VCaP (cell line): ENCODE results near the gene TEDC2.

Experiments used
- H3K27ac ChIP-seq: fragments of 450-650 bp; 2 replicates; pipeline ENCODE4 v1.5.1; 2017
- CTCF ChIP-seq: fragments of 450-650 bp; conservative IDR thresholded peaks from 2 replicates; pipeline ENCODE4 v1.5.1; 2017; ENCODE audit warnings: mild to moderate bottlenecking, moderate library complexity

Gene TEDC2

GRCh38 chr16:2468725-2469398 lies 9.0 kb downstream of the TEDC2 start:
- no peak for TF ChIP-seq CTCF
- peak overlapping the region; percentile 81 for H3K27ac ChIP-seq

- H3K27ac ChIP-seq: peak overlapping the region; percentile 81
- TF ChIP-seq CTCF: no peak
Observed at GRCh38 chr16:2469399-2470233, 9.7 kb downstream of the TEDC2 start.

- TF ChIP-seq CTCF: no peak
- no peak overlapping the region for H3K27ac ChIP-seq
Observed at GRCh38 chr16:2470234-2470601, 10.3 kb downstream of the TEDC2 start.

- peak overlapping the region; percentile 45; the same call in 1 of the 2 replicates for H3K27ac ChIP-seq
- TF ChIP-seq CTCF: no peak
Observed at GRCh38 chr16:2470603-2471015, 10.7 kb downstream of the TEDC2 start.

GRCh38 chr16:2471016-2471652 lies 11.2 kb downstream of the TEDC2 start, which contains the start of gene NTN3:
NTN3 (plus strand) TSS chr16:2471297; CDS start chr16:2471702, 405 bp downstream.
- TF ChIP-seq CTCF: no peak
- peak within 1 kb of the TSS; percentile 45; the same call in 1 of the 2 replicates for H3K27ac ChIP-seq

GRCh38 chr16:2471653-2472487 lies 12.0 kb downstream of the TEDC2 start:
- H3K27ac ChIP-seq: peak overlapping the region; percentile 45; the same call in 1 of the 2 replicates
- no peak for TF ChIP-seq CTCF
